Uterus (tissue), 2 donors: ENCODE data around the gene GGA2.

Experiments
- POLR2A ChIP-seq, 2 donors: fragments of 450-650 bp; IDR thresholded peaks; one replicate each; pipeline ENCODE4 v1.6.1; 2016; ENCODE audit warnings: antibody characterized with exemption in 2 of 2, mild to moderate bottlenecking in 1 of 2, moderate library complexity in 1 of 2
- TF ChIP-seq, protein P1 (sequence below), 4 experiments: fragments of 200-600 bp in 2 of 4; fragments of 450-650 bp in 2 of 4; sonication (generic) in 2 of 4; IDR thresholded peaks; one replicate each; pipeline ENCODE4 v1.5.1; 2016 to 2019; ENCODE audit warnings: antibody characterized with exemption in 4 of 4, mild to moderate bottlenecking in 2 of 4, moderate library complexity in 1 of 4

DNA sequence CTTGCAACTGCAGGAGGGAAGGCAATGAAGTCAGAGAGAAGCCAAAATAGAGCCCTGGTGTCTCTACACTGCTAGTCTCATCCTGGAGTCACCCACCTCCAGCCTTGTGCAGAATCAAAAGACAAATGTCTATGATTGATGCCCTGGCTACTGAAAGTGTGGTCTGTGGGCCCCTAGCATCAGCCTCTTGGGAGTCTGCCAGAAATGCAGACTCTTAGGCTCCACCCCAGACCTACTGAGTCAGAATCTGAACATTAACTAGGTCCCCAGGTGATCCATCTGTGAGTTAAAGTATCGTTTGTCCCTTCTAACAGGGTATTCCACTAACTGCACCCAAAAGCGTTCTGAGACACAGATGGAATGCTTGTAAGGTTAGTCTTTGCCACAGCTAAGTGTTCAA lies 25.6 kb upstream of the GGA2 start:
- TF ChIP-seq, protein P1, sequence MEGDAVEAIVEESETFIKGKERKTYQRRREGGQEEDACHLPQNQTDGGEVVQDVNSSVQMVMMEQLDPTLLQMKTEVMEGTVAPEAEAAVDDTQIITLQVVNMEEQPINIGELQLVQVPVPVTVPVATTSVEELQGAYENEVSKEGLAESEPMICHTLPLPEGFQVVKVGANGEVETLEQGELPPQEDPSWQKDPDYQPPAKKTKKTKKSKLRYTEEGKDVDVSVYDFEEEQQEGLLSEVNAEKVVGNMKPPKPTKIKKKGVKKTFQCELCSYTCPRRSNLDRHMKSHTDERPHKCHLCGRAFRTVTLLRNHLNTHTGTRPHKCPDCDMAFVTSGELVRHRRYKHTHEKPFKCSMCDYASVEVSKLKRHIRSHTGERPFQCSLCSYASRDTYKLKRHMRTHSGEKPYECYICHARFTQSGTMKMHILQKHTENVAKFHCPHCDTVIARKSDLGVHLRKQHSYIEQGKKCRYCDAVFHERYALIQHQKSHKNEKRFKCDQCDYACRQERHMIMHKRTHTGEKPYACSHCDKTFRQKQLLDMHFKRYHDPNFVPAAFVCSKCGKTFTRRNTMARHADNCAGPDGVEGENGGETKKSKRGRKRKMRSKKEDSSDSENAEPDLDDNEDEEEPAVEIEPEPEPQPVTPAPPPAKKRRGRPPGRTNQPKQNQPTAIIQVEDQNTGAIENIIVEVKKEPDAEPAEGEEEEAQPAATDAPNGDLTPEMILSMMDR (IDR thresholded peaks at IDR 0.05) = no peak
- TF ChIP-seq POLR2A (IDR thresholded peaks at IDR 0.05) = no peak
